ENCODE results near the gene BAHCC1. TPM values are rescaled to one million over a fixed set of nuclear protein-coding genes. Genes with fewer than 3 reads are reported as not detected.

BAHCC1 gene
- total and polyA plus RNA-seq, 2 of the 8 experiments (the other 6 are each of a cell fraction or from before 2014, with no cell fraction given) = 0.26 to 0.58 TPM

GRCh38 chr17:81388612-81389367 is 6.5 kb upstream of the BAHCC1 start:
- Histone ChIP-seq H3K4me2 (ENCODE audit: insufficient read depth in 1 of 2, low read depth in 2 of 2, low read length in 2 of 2) (peak overlapping the region; percentile 4 to 26; a peak in 2 of 4 replicates), H3K79me1 (ENCODE audit: low read depth, low read length) (no peaks in the 10 kb centered on the region)
- DNase-seq (ENCODE audit: low read depth in 1 of 2, low spot score in 2 of 2) = peak in 1 of 2 experiments; percentile 65

More at GRCh38 chr17:81388612-81389367, 6.5 kb upstream of the BAHCC1 start:
- Histone ChIP-seq H3K14ac (ENCODE audit: insufficient read length) (no peak overlapping the region), H4K8ac (ENCODE audit: extremely low read depth, insufficient read depth, low read length) (no peak overlapping the region; the same call in 1 of the 2 replicates), H2BK20ac (ENCODE audit: low read length) (no peak overlapping the region), H3K4ac (replicated peaks; ENCODE audit: insufficient read length, low read depth, low read length) (no peak overlapping the region), H3K4me3 (ENCODE audit: extremely low read depth in 1 of 4, insufficient read depth in 2 of 4, low read depth in 3 of 4, low read length in 4 of 4) (no peak overlapping the region), H2BK120ac (replicated peaks; ENCODE audit: low read depth, low read length) (no peak overlapping the region), H2BK12ac (ENCODE audit: low read depth, low read length) (peak overlapping the region; percentile 39; the same call in 1 of the 2 replicates), H3K36me3 (ENCODE audit: control insufficient read depth in 2 of 4, insufficient read depth in 4 of 4, low read length in 3 of 4) (no peaks in the 10 kb centered on the region; a peak in 1 of 8 replicates), H3K27me3 (replicated peaks in 1 of 4; ENCODE audit: control insufficient read depth in 3 of 4, extremely low read depth in 1 of 4, insufficient read depth in 3 of 4, low read length in 3 of 4) (peaks cover 68 to 94% (median 87%) of the 10 kb centered on the region in 4 experiments), H4K5ac (ENCODE audit: insufficient read length, low read depth, low read length) (no peak overlapping the region), H3K79me2 (ENCODE audit: control insufficient read depth in 1 of 2, insufficient read depth in 2 of 2, low read length in 2 of 2) (no peaks in the 10 kb centered on the region), H2AFZ (ENCODE audit: low read length) (no peak overlapping the region), H3K4me1 (replicated peaks in 1 of 4; ENCODE audit: control insufficient read depth in 3 of 4, insufficient read depth in 4 of 4, low read length in 3 of 4) (peaks cover 0 to 38% (median 25%) of the 10 kb centered on the region in 4 experiments; a peak in 6 of 7 replicates), H3K23ac (ENCODE audit: insufficient read length) (no peak overlapping the region), H2AK5ac (ENCODE audit: low read depth, low read length) (no peak overlapping the region), H3K18ac (ENCODE audit: extremely low read depth, low read length) (peak overlapping the region; percentile 19), H3K9me3 (ENCODE audit: insufficient read depth in 2 of 2, low read depth in 1 of 2, low read length in 1 of 2) (no peaks in the 10 kb centered on the region), H2BK5ac (ENCODE audit: low read depth, low read length) (no peak overlapping the region), H3K9ac (replicated peaks in 1 of 4; ENCODE audit: extremely low read depth in 1 of 4, low read depth in 3 of 4, low read length in 3 of 4) (no peak overlapping the region; a peak in 1 of 7 replicates), H3K56ac (replicated peaks; ENCODE audit: insufficient read length, low read depth, low read length) (no peak overlapping the region), H3K23me2 (ENCODE audit: low read depth, low read length) (peaks cover 15% of the 10 kb centered on the region; the same call in 1 of the 2 replicates), H3K27ac (ENCODE audit: low read depth, low read length) (no peak overlapping the region), H4K20me1 (replicated peaks in 1 of 2; ENCODE audit: control insufficient read depth in 1 of 2, insufficient read depth in 2 of 2, low read length in 2 of 2) (peaks cover 20 to 28% of the 10 kb centered on the region in 2 experiments), H4K91ac (replicated peaks; ENCODE audit: insufficient read length, low read length) (no peak overlapping the region), H2BK15ac (ENCODE audit: low read length) (0 out of 2 replicates have a peak overlapping the region, but pooled peaks have one; percentile 72)
- ChIA-PET POLR2A (ENCODE audit: partially characterized antibody) (interaction anchor here (1.2 kb wide), 1 partner anchor 10 kb away, joined by 4 read pairs; no protein-coding TSS in a partner anchor), CTCF (ENCODE audit: partially characterized antibody) (interaction anchor here (0.7 to 0.8 kb wide), 2 partner anchors 13 to 97 kb away, joined by 4 to 6 read pairs; no protein-coding TSS in a partner anchor)
- no peak for FAIRE-seq
- WGBS, 2 experiments (ENCODE audit: extremely low coverage in 1 of 2, insufficient coverage in 1 of 2, insufficient read length in 1 of 2, insufficient replicate concordance in 2 of 2, low coverage in 1 of 2, low lambda C conversion rate in 2 of 2, missing lambda C conversion rate in 1 of 2) = 30% methylated on average over 17 of the region's 19 CpGs; no CpG with 5 or more reads in 1 of the 2 experiments
- TF ChIP-seq RAD21 (IDR thresholded peaks at IDR 0.05 in 1 of 2, conservative IDR thresholded peaks at IDR 0.05 in 1 of 2; ENCODE audit: low read depth in 2 of 2, low read length in 2 of 2) (peak in 1 of 2 experiments; percentile 0; a peak in 1 of 4 replicates), EZH2 (IDR thresholded peaks at IDR 0.05; ENCODE audit: low read depth, low read length, severe bottlenecking) (peak; percentile 23), SP2 (IDR thresholded peaks at IDR 0.05; ENCODE audit: low read length) (no peak), CTCF (IDR thresholded peaks at IDR 0.05; ENCODE audit: control extremely low read depth in 1 of 3, insufficient read depth in 1 of 3, low read depth in 1 of 3, low read length in 3 of 3) (0 out of 4 replicates have a peak, but pooled peaks of 1 of the 3 experiments have one; percentile 4), GABPA (IDR thresholded peaks at IDR 0.05; ENCODE audit: borderline replicate concordance, insufficient read depth, low read length) (0 out of 2 replicates have a peak, but pooled peaks have one; percentile 8), TBP (IDR thresholded peaks at IDR 0.05; ENCODE audit: low read depth, low read length) (0 out of 2 replicates have a peak, but pooled peaks have one; percentile 20)

Data from H1 (cell line).